Stomach (tissue), 9 donors: ENCODE measurements around the gene MYH6. TPM values are rescaled to one million over a fixed set of nuclear protein-coding genes. Genes with fewer than 3 reads are reported as not detected.

Source experiments
- DNase-seq, 2 donors: peaks; one replicate each; pipeline versions ENCODE4 v3.0.0 to v3.0.0-alpha.2; 2013 to 2019
- H3K27ac ChIP-seq, 5 donors: fragments of 200-600 bp in 4 of 5; sonication (generic) in 4 of 5; one replicate each; pipeline ENCODE4 v1.5.1; 2013 to 2019; ENCODE audit warnings: mild to moderate bottlenecking in 1 of 5, moderate library complexity in 1 of 5
- H3K27me3 ChIP-seq, 3 donors: fragments of 200-600 bp; sonication (generic); one replicate each; pipeline ENCODE4 v1.5.1; 2017 to 2019; ENCODE audit warnings: mixed run types in 1 of 3
- H3K36me3 ChIP-seq, 4 donors: fragments of 200-600 bp; sonication (generic); 1 replicate in 3 of 4; 2 replicates in 1 of 4; pipeline ENCODE4 v1.5.1; 2016 to 2019
- H3K4me1 ChIP-seq, 4 donors: fragments of 200-600 bp; sonication (generic); one replicate each; pipeline ENCODE4 v1.5.1; 2016 to 2019
- H3K4me3 ChIP-seq, 4 donors: fragments of 200-600 bp; sonication (generic) in 3 of 4; one replicate each; pipeline ENCODE4 v1.5.1; 2016 to 2019; ENCODE audit warnings: mild to moderate bottlenecking in 1 of 4
- H3K9me3 ChIP-seq, 4 donors: fragments of 200-600 bp; sonication (generic); one replicate each; pipeline ENCODE4 v1.5.1; 2016 to 2019
- EP300 ChIP-seq: sonication (generic); formaldehyde crosslinking; IDR thresholded peaks from one replicate; pipeline ENCODE4 v1.6.1; 2017; ENCODE audit warnings: antibody characterized with exemption
- POLR2A ChIP-seq, 4 donors: fragments of 450-650 bp; IDR thresholded peaks; one replicate each; pipeline ENCODE4 v1.6.1; 2016; ENCODE audit warnings: antibody characterized with exemption in 4 of 4, control low read depth in 2 of 4, mild to moderate bottlenecking in 1 of 4, moderate library complexity in 1 of 4
- POLR2AphosphoS5 ChIP-seq, 3 donors: sonication (generic); formaldehyde crosslinking; IDR thresholded peaks; one replicate each; pipeline ENCODE4 v1.6.1; 2016; ENCODE audit warnings: antibody characterized with exemption in 3 of 3
- WGBS, 5 donors: extraction: QIAGEN DNeasy Blood & Tissue Kit in 3 of 5; methylation state at CpG; one replicate each; pipeline versions ENCODE4 v1.1.5 to v1.1.7; 2013 to 2018; 5-methylcytosine and 5-hydroxymethylcytosine counted together
- intact Hi-C: fragments of 100-400 bp; cut with DNase I; formaldehyde crosslinking; loops from one replicate; pipeline ENCODE4 v1.15.1; 2023; ENCODE audit warnings: low total_unique reads
- polyA plus RNA-seq, 3 donors: library from polyadenylated mRNA; stranded (reverse); fragments of 200-250 nt; gene quantifications; one replicate each; pipeline ENCODE4 v1.2.3, GENCODE V29; 2013
- total RNA-seq, 5 donors: library from RNA; depleted of rRNA; stranded (reverse); fragments of >200 nt; gene quantifications; one replicate each; pipeline versions ENCODE4 v1.1.0 to v1.2.3, GENCODE V29; 2014 to 2016
- TF ChIP-seq, protein P1 (sequence below), 7 experiments: fragments of 450-650 bp in 4 of 7; fragments of 200-600 bp in 3 of 7; sonication (generic) in 3 of 7; IDR thresholded peaks; one replicate each; pipeline ENCODE4 v1.5.1; 2016 to 2019; ENCODE audit warnings: antibody characterized with exemption in 7 of 7, control low read depth in 2 of 7, mild to moderate bottlenecking in 1 of 7
- donor health status: healthy with polysubstance abuse.
- donor health status: Bipolar disorder and iron deficiency.
- donor health status: healthy.

The MYH6 gene
- total and polyA plus RNA-seq, 8 donors: 0.37 to 3.2 (median 0.97) TPM; not detected in 4

DNA sequence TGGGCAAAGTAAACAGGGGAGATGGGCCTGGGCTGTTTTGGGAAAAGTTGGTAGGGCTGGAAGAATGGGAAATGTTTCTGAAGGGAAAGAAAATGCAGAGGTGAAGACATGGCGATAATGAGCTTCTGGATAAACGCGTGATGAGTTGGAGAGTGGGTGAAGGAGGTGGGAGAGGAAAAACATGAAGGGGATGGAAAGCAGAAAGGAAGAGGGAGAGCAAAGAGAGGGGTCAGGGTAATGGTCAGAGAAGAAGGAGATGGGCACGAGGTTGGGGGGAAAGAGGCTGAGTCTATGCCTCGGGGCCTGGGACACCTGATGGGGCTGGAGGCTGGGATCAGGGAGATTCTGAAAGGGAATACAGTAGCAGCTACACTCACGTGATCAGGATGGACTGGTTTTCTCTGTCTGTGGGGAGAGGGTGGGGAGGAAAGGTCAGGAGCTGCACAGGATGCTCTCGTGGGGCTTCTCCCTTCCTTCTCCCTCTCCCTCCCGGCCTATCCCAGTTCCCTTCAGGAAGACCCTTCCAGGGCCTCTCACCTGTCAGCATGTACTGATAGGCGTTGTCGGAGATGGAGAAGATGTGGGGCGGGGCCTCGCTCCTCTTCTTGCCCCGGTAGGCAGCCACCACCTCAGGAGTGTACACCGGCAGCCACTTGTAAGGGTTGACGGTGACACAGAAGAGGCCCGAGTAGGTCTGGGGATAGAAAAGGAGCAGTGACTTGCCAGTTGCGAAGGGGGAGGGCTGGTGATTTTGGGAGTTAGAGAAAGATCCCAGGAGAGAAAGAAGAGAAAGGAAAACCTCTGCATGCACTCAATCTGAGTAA lies 24.2 kb upstream of the MYH6 start:
- H3K27ac ChIP-seq: no peak overlapping the region
- no peak for DNase-seq
- no peaks in the 10 kb centered on the region for H3K4me1 ChIP-seq
- no peaks in the 10 kb centered on the region for H3K9me3 ChIP-seq
- H3K4me3 ChIP-seq: no peak overlapping the region
- no peaks in the 10 kb centered on the region for H3K36me3 ChIP-seq
- TF ChIP-seq EP300: no peak
- TF ChIP-seq, protein P1, sequence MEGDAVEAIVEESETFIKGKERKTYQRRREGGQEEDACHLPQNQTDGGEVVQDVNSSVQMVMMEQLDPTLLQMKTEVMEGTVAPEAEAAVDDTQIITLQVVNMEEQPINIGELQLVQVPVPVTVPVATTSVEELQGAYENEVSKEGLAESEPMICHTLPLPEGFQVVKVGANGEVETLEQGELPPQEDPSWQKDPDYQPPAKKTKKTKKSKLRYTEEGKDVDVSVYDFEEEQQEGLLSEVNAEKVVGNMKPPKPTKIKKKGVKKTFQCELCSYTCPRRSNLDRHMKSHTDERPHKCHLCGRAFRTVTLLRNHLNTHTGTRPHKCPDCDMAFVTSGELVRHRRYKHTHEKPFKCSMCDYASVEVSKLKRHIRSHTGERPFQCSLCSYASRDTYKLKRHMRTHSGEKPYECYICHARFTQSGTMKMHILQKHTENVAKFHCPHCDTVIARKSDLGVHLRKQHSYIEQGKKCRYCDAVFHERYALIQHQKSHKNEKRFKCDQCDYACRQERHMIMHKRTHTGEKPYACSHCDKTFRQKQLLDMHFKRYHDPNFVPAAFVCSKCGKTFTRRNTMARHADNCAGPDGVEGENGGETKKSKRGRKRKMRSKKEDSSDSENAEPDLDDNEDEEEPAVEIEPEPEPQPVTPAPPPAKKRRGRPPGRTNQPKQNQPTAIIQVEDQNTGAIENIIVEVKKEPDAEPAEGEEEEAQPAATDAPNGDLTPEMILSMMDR (IDR thresholded peaks at IDR 0.05): no peak
- TF ChIP-seq POLR2A (IDR thresholded peaks at IDR 0.05): no peak
- no peak for TF ChIP-seq POLR2AphosphoS5 (IDR thresholded peaks at IDR 0.05)
- H3K27me3 ChIP-seq: peaks cover 0 to 17% (median 0%) of the 10 kb centered on the region in 3 donors
- 74 to 79% (median 76%) methylated on average over 17 of the region's 17 CpGs for WGBS, 5 donors
- intact Hi-C loops: no loop called here

DNA sequence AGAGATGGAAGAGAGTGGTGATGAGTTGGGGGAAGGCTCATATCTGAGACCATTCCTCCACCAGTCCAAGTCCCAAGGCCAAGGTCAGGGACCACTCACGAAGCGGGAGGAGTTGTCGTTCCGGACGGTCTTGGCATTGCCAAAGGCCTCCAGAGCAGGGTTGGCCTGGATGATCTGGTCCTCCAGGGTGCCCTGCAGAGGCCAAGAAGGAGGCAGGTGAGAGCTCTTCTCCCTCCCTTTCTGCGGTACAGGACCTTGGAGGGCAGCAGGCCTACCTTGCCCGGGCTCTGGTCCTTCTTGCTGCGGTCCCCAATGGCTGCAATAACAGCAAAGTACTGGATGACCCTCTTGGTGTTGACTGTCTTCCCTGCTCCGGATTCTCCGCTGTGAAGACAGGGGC lies 23.4 kb upstream of the MYH6 start:
- no peak for TF ChIP-seq POLR2A (IDR thresholded peaks at IDR 0.05)
- TF ChIP-seq POLR2AphosphoS5 (IDR thresholded peaks at IDR 0.05): no peak
- TF ChIP-seq EP300: no peak
- TF ChIP-seq, protein P1 (IDR thresholded peaks at IDR 0.05): no peak
- H3K9me3 ChIP-seq: no peaks in the 10 kb centered on the region
- WGBS, 5 donors: 86 to 94% (median 92%) methylated on average over 10 of the region's 10 CpGs
- H3K4me3 ChIP-seq: no peak overlapping the region
- H3K27me3 ChIP-seq: peaks cover 0 to 17% (median 0%) of the 10 kb centered on the region in 3 donors
- H3K27ac ChIP-seq: no peak overlapping the region
- H3K36me3 ChIP-seq: no peaks in the 10 kb centered on the region
- intact Hi-C loops: no loop called here
- no peak for DNase-seq
- no peaks in the 10 kb centered on the region for H3K4me1 ChIP-seq

DNA sequence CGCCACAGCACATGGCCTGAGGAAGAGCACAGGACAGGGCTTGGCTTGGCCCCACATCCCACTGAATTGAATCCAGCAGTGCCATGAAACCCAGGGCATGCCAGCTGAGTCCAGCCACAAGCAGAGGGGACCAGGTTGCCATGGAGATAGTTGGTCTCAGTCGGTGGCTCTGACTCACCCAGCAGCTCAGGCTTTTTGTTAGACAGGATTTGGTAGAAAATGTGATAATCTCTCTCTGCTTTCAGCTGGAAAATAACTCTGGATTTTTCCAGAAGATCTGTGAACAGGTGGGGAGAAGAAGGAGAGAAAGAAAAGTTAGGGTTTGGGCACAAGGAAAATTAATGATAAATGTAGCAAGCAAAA lies 22.6 kb upstream of the MYH6 start:
- no peak overlapping the region for H3K4me3 ChIP-seq
- WGBS, 5 donors: 36 to 57% (median 46%) methylated on average over 2 of the region's 2 CpGs
- no peak overlapping the region for H3K27ac ChIP-seq
- H3K4me1 ChIP-seq: no peaks in the 10 kb centered on the region
- no peaks in the 10 kb centered on the region for H3K36me3 ChIP-seq
- H3K27me3 ChIP-seq: peaks cover 0 to 17% (median 0%) of the 10 kb centered on the region in 3 donors
- H3K9me3 ChIP-seq: no peaks in the 10 kb centered on the region
- DNase-seq: peak in 1 of 2 donors; percentile 48
- intact Hi-C loops: no loop called here
- no peak for TF ChIP-seq POLR2AphosphoS5 (IDR thresholded peaks at IDR 0.05)
- no peak for TF ChIP-seq POLR2A (IDR thresholded peaks at IDR 0.05)
- TF ChIP-seq, protein P1 (IDR thresholded peaks at IDR 0.05): no peak
- no peak for TF ChIP-seq EP300

DNA sequence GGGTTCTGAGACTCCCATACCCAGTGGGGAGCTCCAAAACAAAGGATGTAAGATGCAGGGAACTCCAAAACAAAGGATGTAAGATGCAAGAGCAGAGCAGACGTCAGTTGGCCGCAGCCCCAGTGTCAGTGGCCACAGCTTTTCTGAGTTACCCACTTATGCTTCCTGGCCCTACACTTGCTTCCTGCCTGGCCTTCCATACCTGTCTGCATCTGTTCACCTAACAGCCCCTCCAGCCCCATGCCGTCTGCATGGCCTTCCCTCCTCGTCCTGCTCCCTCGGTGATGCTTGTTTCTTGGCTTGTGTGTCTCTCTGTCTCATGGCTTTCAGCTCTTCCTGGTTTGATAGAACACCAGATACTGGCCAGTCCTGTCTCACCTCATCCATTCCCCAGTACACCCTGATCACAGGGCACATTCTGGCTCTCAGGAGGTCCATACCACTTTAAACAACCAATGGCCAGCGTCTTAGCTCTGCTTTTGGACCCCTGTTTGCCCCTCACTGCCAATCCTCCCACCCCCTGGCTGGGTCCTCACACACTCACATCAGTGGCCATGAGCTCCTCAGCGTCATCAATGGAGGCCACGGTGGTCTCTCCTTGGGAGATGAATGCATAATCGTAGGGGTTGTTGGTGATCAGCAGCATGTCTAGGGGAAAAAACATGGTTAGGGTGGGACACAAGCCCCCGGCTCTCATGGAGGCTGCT lies 22.1 kb upstream of the MYH6 start:
- intact Hi-C loops: no loop called here

More for the DNA sequence above, 22.1 kb upstream of the MYH6 start:
- no peak for DNase-seq
- Histone ChIP-seq H3K27ac (no peak overlapping the region), H3K27me3 (peaks cover 0 to 17% (median 0%) of the 10 kb centered on the region in 3 donors), H3K9me3 (no peaks in the 10 kb centered on the region), H3K4me3 (no peak overlapping the region), H3K36me3 (no peaks in the 10 kb centered on the region), H3K4me1 (no peaks in the 10 kb centered on the region)
- 79 to 81% (median 80%) methylated on average over 9 to 10 of the region's 10 CpGs for WGBS, 5 donors
- TF ChIP-seq, protein P1 (IDR thresholded peaks at IDR 0.05): no peak
- TF ChIP-seq POLR2A (IDR thresholded peaks at IDR 0.05) (no peak), POLR2AphosphoS5 (IDR thresholded peaks at IDR 0.05) (no peak), EP300 (no peak)
